Lower lobe of right lung (tissue), 2 donors: Measurements from ENCODE around the gene PHYKPL. TPM values are rescaled to one million over a fixed set of nuclear protein-coding genes. Genes with fewer than 3 reads are reported as not detected.
A peak's percentile ranks its signal among the peaks of the same experiment; 100 is the strongest.

Experiments
- ATAC-seq, 2 donors: fragments of 200-7000 bp; cut with Tn5 transposase; one replicate each; pipeline ENCODE4 v1.9.1; 2020 to 2022; ENCODE audit warnings: mild to moderate bottlenecking in 2 of 2, moderate library complexity in 2 of 2
- DNase-seq: peaks from one replicate; pipeline ENCODE4 v3.0.0-alpha.2; 2020
- H3K27ac ChIP-seq: fragments of 200-600 bp; one replicate; pipeline ENCODE4 v1.8.0; 2022
- H3K27me3 ChIP-seq: fragments of 200-600 bp; one replicate; pipeline ENCODE4 v1.8.0; 2022; ENCODE audit warnings: low read depth
- H3K36me3 ChIP-seq: fragments of 200-600 bp; one replicate; pipeline ENCODE4 v1.8.0; 2022; ENCODE audit warnings: mild to moderate bottlenecking
- H3K4me1 ChIP-seq: fragments of 200-600 bp; one replicate; pipeline ENCODE4 v1.8.0; 2022
- H3K4me3 ChIP-seq: fragments of 200-600 bp; one replicate; pipeline ENCODE4 v1.8.0; 2022; ENCODE audit warnings: mild to moderate bottlenecking
- H3K9me3 ChIP-seq: fragments of 200-600 bp; one replicate; pipeline ENCODE4 v1.8.0; 2022
- intact Hi-C: fragments of 100-400 bp; cut with DNase I; formaldehyde crosslinking; loops from one replicate; pipeline ENCODE4 v1.11.0; 2022
- total RNA-seq: library from RNA; stranded (reverse); fragmentation: NEBNext Ultra II Directional; extraction: Animal tissue kit (Norgen Biotek cat#: 25700); gene quantifications from one replicate; pipeline ENCODE4 v1.2.1, GENCODE V29; 2021
- TF ChIP-seq, protein P1 (sequence below): fragments of 200-600 bp; IDR thresholded peaks from one replicate; pipeline ENCODE4 v1.8.0; 2022; ENCODE audit warnings: antibody characterized with exemption, mild to moderate bottlenecking
- donor health status: DM: no; HTN: yes; CAD: no; lungs with severe emphysema.

PHYKPL gene
- total RNA-seq, 1 donor from 2014 or later = 101 TPM

- Histone ChIP-seq H3K36me3 (no peaks in the 10 kb centered on the region), H3K27ac (no peak overlapping the region), H3K4me1 (peaks cover 3% of the 10 kb centered on the region), H3K4me3 (no peak overlapping the region), H3K27me3 (no peaks in the 10 kb centered on the region), H3K9me3 (no peaks in the 10 kb centered on the region)
- intact Hi-C loops = no loop called here
- ATAC-seq (no peak), DNase-seq (no peak)
- TF ChIP-seq, protein P1, sequence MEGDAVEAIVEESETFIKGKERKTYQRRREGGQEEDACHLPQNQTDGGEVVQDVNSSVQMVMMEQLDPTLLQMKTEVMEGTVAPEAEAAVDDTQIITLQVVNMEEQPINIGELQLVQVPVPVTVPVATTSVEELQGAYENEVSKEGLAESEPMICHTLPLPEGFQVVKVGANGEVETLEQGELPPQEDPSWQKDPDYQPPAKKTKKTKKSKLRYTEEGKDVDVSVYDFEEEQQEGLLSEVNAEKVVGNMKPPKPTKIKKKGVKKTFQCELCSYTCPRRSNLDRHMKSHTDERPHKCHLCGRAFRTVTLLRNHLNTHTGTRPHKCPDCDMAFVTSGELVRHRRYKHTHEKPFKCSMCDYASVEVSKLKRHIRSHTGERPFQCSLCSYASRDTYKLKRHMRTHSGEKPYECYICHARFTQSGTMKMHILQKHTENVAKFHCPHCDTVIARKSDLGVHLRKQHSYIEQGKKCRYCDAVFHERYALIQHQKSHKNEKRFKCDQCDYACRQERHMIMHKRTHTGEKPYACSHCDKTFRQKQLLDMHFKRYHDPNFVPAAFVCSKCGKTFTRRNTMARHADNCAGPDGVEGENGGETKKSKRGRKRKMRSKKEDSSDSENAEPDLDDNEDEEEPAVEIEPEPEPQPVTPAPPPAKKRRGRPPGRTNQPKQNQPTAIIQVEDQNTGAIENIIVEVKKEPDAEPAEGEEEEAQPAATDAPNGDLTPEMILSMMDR = no peak
These were observed 14.2 kb upstream of the PHYKPL start for GRCh38 chr5:178246624-178247279.

GRCh38 chr5:178245389-178245788, 12.8 kb upstream of the PHYKPL start:
- Histone ChIP-seq H3K27ac (no peak overlapping the region), H3K27me3 (no peaks in the 10 kb centered on the region), H3K9me3 (no peaks in the 10 kb centered on the region), H3K4me1 (peaks cover 16% of the 10 kb centered on the region), H3K36me3 (no peaks in the 10 kb centered on the region), H3K4me3 (no peak overlapping the region)
- intact Hi-C loops = no loop called here
- ATAC-seq (no peak), DNase-seq (no peak)
- TF ChIP-seq, protein P1 = no peak

- H3K27me3 ChIP-seq = no peaks in the 10 kb centered on the region
- intact Hi-C loops = no loop called here
- H3K4me1 ChIP-seq = peaks cover 22% of the 10 kb centered on the region
- no peak overlapping the region for H3K27ac ChIP-seq
- no peaks in the 10 kb centered on the region for H3K36me3 ChIP-seq
- H3K9me3 ChIP-seq = no peaks in the 10 kb centered on the region
- TF ChIP-seq, protein P1 = no peak
- H3K4me3 ChIP-seq = no peak overlapping the region
- no peak for DNase-seq
- ATAC-seq = no peak
These were observed 12.0 kb upstream of the PHYKPL start for GRCh38 chr5:178244576-178244975.

GRCh38 chr5:178242416-178242815, 9.8 kb upstream of the PHYKPL start:
- ATAC-seq (no peak), DNase-seq (no peak)
- Histone ChIP-seq H3K36me3 (no peaks in the 10 kb centered on the region), H3K27me3 (no peaks in the 10 kb centered on the region), H3K27ac (no peak overlapping the region), H3K4me1 (peaks cover 41% of the 10 kb centered on the region), H3K9me3 (no peaks in the 10 kb centered on the region), H3K4me3 (no peak overlapping the region)
- TF ChIP-seq, protein P1 = no peak
- intact Hi-C loops = no loop called here

DNA sequence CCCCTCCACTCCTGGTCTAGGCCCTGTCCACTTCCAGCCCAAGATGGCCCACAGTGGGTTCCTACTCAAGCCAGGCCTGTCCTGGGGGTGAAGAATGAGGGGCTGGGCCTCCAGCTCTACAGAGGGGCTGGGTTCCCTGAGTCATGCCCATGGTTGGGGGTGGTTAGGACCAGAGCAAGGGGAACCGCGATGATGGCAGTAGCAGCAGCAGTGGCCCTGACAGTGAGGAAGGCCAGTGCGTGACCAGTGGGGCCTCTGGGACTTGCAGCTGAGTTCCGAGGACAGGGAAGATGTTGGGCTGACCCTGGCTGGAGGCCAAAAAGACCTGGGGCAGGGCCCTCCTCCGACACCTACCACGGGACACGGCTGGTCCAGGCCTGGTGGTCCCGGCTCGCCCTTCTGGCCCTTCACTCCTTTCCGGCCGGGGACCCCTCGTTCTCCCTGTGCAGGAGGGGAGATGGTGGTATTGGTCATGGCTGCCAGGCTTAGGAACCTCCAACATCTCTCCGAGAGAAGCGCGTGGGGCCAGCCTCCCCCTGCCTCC, 9.2 kb upstream of the PHYKPL start:
- intact Hi-C loops = no loop called here
- Histone ChIP-seq H3K27ac (peak overlapping the region; percentile 71), H3K4me1 (peaks cover 48% of the 10 kb centered on the region), H3K9me3 (no peaks in the 10 kb centered on the region), H3K27me3 (no peaks in the 10 kb centered on the region), H3K4me3 (no peak overlapping the region), H3K36me3 (no peaks in the 10 kb centered on the region)
- peak in 1 of 2 donors; percentile 3 for ATAC-seq
- DNase-seq = peak; percentile 52
- TF ChIP-seq, protein P1 = no peak
